HG02759 (cell line): ENCODE measurements around the gene KLHL20.
"Not testable (repeated sequence)": the region's sequence is repeated elsewhere in the genome, so short reads cannot be mapped to it uniquely, and the experiment has no call there.

Source experiments
- ATAC-seq: cut with Tn5 transposase; IDR thresholded peaks from one replicate; pipeline ENCODE4 v1.9.1; 2021; ENCODE audit warnings: mild to moderate bottlenecking, moderate library complexity; ENCODE audit not compliant: unreplicated experiment

Gene KLHL20

GRCh38 chr1:173714759-173715537 is at the start of gene KLHL20:
TSS of gene KLHL20 (plus strand) at chr1:173714981. CDS start at chr1:173716044, 1,063 bp downstream.
- peak; percentile 92 for ATAC-seq

GRCh38 chr1:173666646-173667045 is 48.1 kb upstream of the KLHL20 start:
- ATAC-seq, result no peak

- ATAC-seq, result peak; percentile 40
Measured at GRCh38 chr1:173669491-173669941, 45.3 kb upstream of the KLHL20 start, which contains the start of gene ANKRD45. TSS of gene ANKRD45 (minus strand) at chr1:173669851. CDS start at chr1:173659418, 10,433 bp downstream.

GRCh38 chr1:173674496-173674895 is 40.3 kb upstream of the KLHL20 start:
- ATAC-seq, result not testable (repeated sequence)

GRCh38 chr1:173680152-173680551 is 34.6 kb upstream of the KLHL20 start:
- not testable (repeated sequence) for ATAC-seq

- no peak for ATAC-seq
Measured at GRCh38 chr1:173682184-173682583, 32.6 kb upstream of the KLHL20 start.

GRCh38 chr1:173683838-173684237 is 30.9 kb upstream of the KLHL20 start:
- not testable (repeated sequence) for ATAC-seq

- not testable (repeated sequence) for ATAC-seq
Measured at GRCh38 chr1:173685121-173685520, 29.7 kb upstream of the KLHL20 start.

GRCh38 chr1:173688300-173688699 is 26.5 kb upstream of the KLHL20 start:
- ATAC-seq, result no peak

GRCh38 chr1:173693238-173693637 is 21.5 kb upstream of the KLHL20 start:
- no peak for ATAC-seq

GRCh38 chr1:173701299-173701698 is 13.5 kb upstream of the KLHL20 start:
- ATAC-seq, result not testable (repeated sequence)

- no peak for ATAC-seq
Measured at GRCh38 chr1:173702736-173703135, 12.0 kb upstream of the KLHL20 start.

- no peak for ATAC-seq
Measured at GRCh38 chr1:173705117-173705516, 9.7 kb upstream of the KLHL20 start.

- no peak for ATAC-seq
Measured at GRCh38 chr1:173708787-173709186, 6.0 kb upstream of the KLHL20 start.

- no peak for ATAC-seq
Measured at GRCh38 chr1:173714441-173714758, 381 bp upstream of the KLHL20 start.

- no peak for ATAC-seq
Measured at GRCh38 chr1:173715538-173715844, 710 bp downstream of the KLHL20 start.

GRCh38 chr1:173717238-173717637 is 2.5 kb downstream of the KLHL20 start:
- ATAC-seq, result no peak

- ATAC-seq, result not testable (repeated sequence)
Measured at GRCh38 chr1:173731331-173731730, 16.6 kb downstream of the KLHL20 start.

GRCh38 chr1:173733912-173734311 is 19.1 kb downstream of the KLHL20 start:
- ATAC-seq, result no peak

GRCh38 chr1:173736104-173736503 is 21.3 kb downstream of the KLHL20 start:
- not testable (repeated sequence) for ATAC-seq

- ATAC-seq, result no peak
Measured at GRCh38 chr1:173742203-173742886, 27.6 kb downstream of the KLHL20 start.

GRCh38 chr1:173744651-173745050 is 29.9 kb downstream of the KLHL20 start:
- ATAC-seq, result no peak
